ENCODE measurements around the gene PDE10A. TPM values are rescaled to one million over a fixed set of nuclear protein-coding genes. Genes with fewer than 3 reads are reported as not detected.

PDE10A gene
- total and polyA plus RNA-seq, 4 experiments from 2014 or later: not detected

- ChIA-PET POLR2A (ENCODE audit: partially characterized antibody) (no interaction called here), CTCF (ENCODE audit: partially characterized antibody) (no interaction called here)
- Mint-ChIP-seq H3K4me3 (no peak overlapping the region), H3K9me3 (peaks cover 0 to 4% (median 0%) of the 10 kb centered on the region in 8 donors), H3K27me3 (no peaks in the 10 kb centered on the region), H3K4me1 (no peaks in the 10 kb centered on the region), H3K36me3 (no peaks in the 10 kb centered on the region), H3K27ac (no peak overlapping the region)
- no peaks in the 10 kb centered on the region for H3K36me3 ChIP-seq (ENCODE audit: insufficient read depth, low read length)
- DNase-seq: no peak
- intact Hi-C loops (cut with micrococcal nuclease): no loop called here
- no peaks in the 10 kb centered on the region for H3K9me3 ChIP-seq (ENCODE audit: control insufficient read depth in 1 of 2, low read length in 2 of 2)
- H3K27me3 ChIP-seq (ENCODE audit: insufficient read depth, low read length): no peaks in the 10 kb centered on the region
- H3K27ac ChIP-seq (ENCODE audit: low read depth, low read length): no peak overlapping the region
- H3K4me1 ChIP-seq (ENCODE audit: insufficient read depth, low read length): no peaks in the 10 kb centered on the region
- H3K4me3 ChIP-seq (ENCODE audit: low read length in 2 of 2): no peak overlapping the region
Measured at GRCh38 chr6:165451838-165452237, 211.2 kb downstream of the PDE10A start.

GRCh38 chr6:165448210-165448609, 214.8 kb downstream of the PDE10A start:
- Mint-ChIP-seq H3K27me3 (no peaks in the 10 kb centered on the region), H3K36me3 (no peaks in the 10 kb centered on the region), H3K27ac (no peak overlapping the region), H3K4me1 (no peaks in the 10 kb centered on the region), H3K4me3 (no peak overlapping the region), H3K9me3 (peaks cover 0 to 5% (median 3%) of the 10 kb centered on the region in 8 donors)
- no peaks in the 10 kb centered on the region for H3K27me3 ChIP-seq (ENCODE audit: insufficient read depth, low read length)
- ChIA-PET POLR2A (ENCODE audit: partially characterized antibody) (no interaction called here), CTCF (ENCODE audit: partially characterized antibody) (no interaction called here)
- intact Hi-C loops (cut with micrococcal nuclease): no loop called here
- H3K36me3 ChIP-seq (ENCODE audit: insufficient read depth, low read length): no peaks in the 10 kb centered on the region
- H3K9me3 ChIP-seq (ENCODE audit: control insufficient read depth in 1 of 2, low read length in 2 of 2): no peaks in the 10 kb centered on the region
- no peak overlapping the region for H3K27ac ChIP-seq (ENCODE audit: low read depth, low read length)
- no peaks in the 10 kb centered on the region for H3K4me1 ChIP-seq (ENCODE audit: insufficient read depth, low read length)
- no peak for DNase-seq
- no peak overlapping the region for H3K4me3 ChIP-seq (ENCODE audit: low read length in 2 of 2)

- no peaks in the 10 kb centered on the region for H3K27me3 ChIP-seq (ENCODE audit: insufficient read depth, low read length)
- H3K4me3 ChIP-seq (ENCODE audit: low read length in 2 of 2): no peak overlapping the region
- Mint-ChIP-seq H3K27ac (no peak overlapping the region), H3K36me3 (no peaks in the 10 kb centered on the region), H3K4me3 (no peak overlapping the region), H3K4me1 (no peaks in the 10 kb centered on the region), H3K27me3 (no peaks in the 10 kb centered on the region), H3K9me3 (peaks cover 0 to 6% (median 3%) of the 10 kb centered on the region in 8 donors)
- ChIA-PET CTCF (ENCODE audit: partially characterized antibody) (no interaction called here), POLR2A (ENCODE audit: partially characterized antibody) (no interaction called here)
- no peaks in the 10 kb centered on the region for H3K36me3 ChIP-seq (ENCODE audit: insufficient read depth, low read length)
- DNase-seq: no peak
- intact Hi-C loops (cut with micrococcal nuclease): no loop called here
- H3K9me3 ChIP-seq (ENCODE audit: control insufficient read depth in 1 of 2, low read length in 2 of 2): no peaks in the 10 kb centered on the region
- H3K27ac ChIP-seq (ENCODE audit: low read depth, low read length): no peak overlapping the region
- no peaks in the 10 kb centered on the region for H3K4me1 ChIP-seq (ENCODE audit: insufficient read depth, low read length)
Measured at GRCh38 chr6:165447141-165447540, 215.9 kb downstream of the PDE10A start.

- DNase-seq: no peak
- no peaks in the 10 kb centered on the region for H3K4me1 Mint-ChIP-seq
- no peak overlapping the region for H3K27ac Mint-ChIP-seq
- Histone ChIP-seq H3K36me3 (ENCODE audit: insufficient read depth, low read length) (no peaks in the 10 kb centered on the region), H3K4me3 (ENCODE audit: low read length in 2 of 2) (no peak overlapping the region), H3K27me3 (ENCODE audit: insufficient read depth, low read length) (no peaks in the 10 kb centered on the region), H3K27ac (ENCODE audit: low read depth, low read length) (no peak overlapping the region), H3K9me3 (ENCODE audit: control insufficient read depth in 1 of 2, low read length in 2 of 2) (no peaks in the 10 kb centered on the region), H3K4me1 (ENCODE audit: insufficient read depth, low read length) (no peaks in the 10 kb centered on the region)
- intact Hi-C loops (cut with micrococcal nuclease): no loop called here
- H3K4me3 Mint-ChIP-seq: no peak overlapping the region
- H3K27me3 Mint-ChIP-seq: no peaks in the 10 kb centered on the region
- no peaks in the 10 kb centered on the region for H3K36me3 Mint-ChIP-seq
- ChIA-PET CTCF (ENCODE audit: partially characterized antibody) (no interaction called here), POLR2A (ENCODE audit: partially characterized antibody) (no interaction called here)
- peaks cover 0 to 6% (median 2%) of the 10 kb centered on the region in 8 donors for H3K9me3 Mint-ChIP-seq
Measured at GRCh38 chr6:165446331-165446730, 216.7 kb downstream of the PDE10A start.

- H3K36me3 ChIP-seq (ENCODE audit: insufficient read depth, low read length): no peaks in the 10 kb centered on the region
- POLR2A ChIA-PET (ENCODE audit: partially characterized antibody): no interaction called here
- Mint-ChIP-seq H3K4me3 (no peak overlapping the region), H3K4me1 (no peaks in the 10 kb centered on the region), H3K36me3 (no peaks in the 10 kb centered on the region), H3K9me3 (peaks cover 0 to 6% (median under 1%) of the 10 kb centered on the region in 8 donors), H3K27me3 (no peaks in the 10 kb centered on the region), H3K27ac (no peak overlapping the region)
- no peak overlapping the region for H3K27ac ChIP-seq (ENCODE audit: low read depth, low read length)
- no peaks in the 10 kb centered on the region for H3K27me3 ChIP-seq (ENCODE audit: insufficient read depth, low read length)
- no peaks in the 10 kb centered on the region for H3K4me1 ChIP-seq (ENCODE audit: insufficient read depth, low read length)
- no peaks in the 10 kb centered on the region for H3K9me3 ChIP-seq (ENCODE audit: control insufficient read depth in 1 of 2, low read length in 2 of 2)
- H3K4me3 ChIP-seq (ENCODE audit: low read length in 2 of 2): no peak overlapping the region
- CTCF ChIA-PET (ENCODE audit: partially characterized antibody): no interaction called here
- intact Hi-C loops (cut with micrococcal nuclease): no loop called here
- DNase-seq: no peak
Measured at GRCh38 chr6:165443462-165443861, 219.6 kb downstream of the PDE10A start.

- Mint-ChIP-seq H3K27ac (no peak overlapping the region), H3K4me1 (no peaks in the 10 kb centered on the region), H3K4me3 (no peak overlapping the region), H3K27me3 (no peaks in the 10 kb centered on the region), H3K36me3 (no peaks in the 10 kb centered on the region), H3K9me3 (peaks cover 0 to 6% (median under 1%) of the 10 kb centered on the region in 8 donors)
- no peak overlapping the region for H3K4me3 ChIP-seq (ENCODE audit: low read length in 2 of 2)
- H3K27ac ChIP-seq (ENCODE audit: low read depth, low read length): no peak overlapping the region
- H3K9me3 ChIP-seq (ENCODE audit: control insufficient read depth in 1 of 2, low read length in 2 of 2): no peaks in the 10 kb centered on the region
- ChIA-PET POLR2A (ENCODE audit: partially characterized antibody) (no interaction called here), CTCF (ENCODE audit: partially characterized antibody) (no interaction called here)
- H3K27me3 ChIP-seq (ENCODE audit: insufficient read depth, low read length): no peaks in the 10 kb centered on the region
- no peaks in the 10 kb centered on the region for H3K4me1 ChIP-seq (ENCODE audit: insufficient read depth, low read length)
- intact Hi-C loops (cut with micrococcal nuclease): no loop called here
- no peak for DNase-seq
- no peaks in the 10 kb centered on the region for H3K36me3 ChIP-seq (ENCODE audit: insufficient read depth, low read length)
Measured at GRCh38 chr6:165441181-165441580, 221.9 kb downstream of the PDE10A start.

- no peaks in the 10 kb centered on the region for H3K36me3 ChIP-seq (ENCODE audit: insufficient read depth, low read length)
- H3K9me3 Mint-ChIP-seq: peaks cover 0 to 6% (median under 1%) of the 10 kb centered on the region in 8 donors
- no peak overlapping the region for H3K4me3 Mint-ChIP-seq
- H3K27me3 Mint-ChIP-seq: no peaks in the 10 kb centered on the region
- DNase-seq: no peak
- intact Hi-C loops (cut with micrococcal nuclease): no loop called here
- no peaks in the 10 kb centered on the region for H3K9me3 ChIP-seq (ENCODE audit: control insufficient read depth in 1 of 2, low read length in 2 of 2)
- H3K27ac Mint-ChIP-seq: no peak overlapping the region
- ChIA-PET POLR2A (ENCODE audit: partially characterized antibody) (no interaction called here), CTCF (ENCODE audit: partially characterized antibody) (interaction anchor here (1.3 kb wide), 1 partner anchor 17 kb away, joined by 4 read pairs; no protein-coding TSS in a partner anchor)
- H3K36me3 Mint-ChIP-seq: no peaks in the 10 kb centered on the region
- no peaks in the 10 kb centered on the region for H3K4me1 Mint-ChIP-seq
- no peak overlapping the region for H3K4me3 ChIP-seq (ENCODE audit: low read length in 2 of 2)
- H3K27ac ChIP-seq (ENCODE audit: low read depth, low read length): no peak overlapping the region
- H3K27me3 ChIP-seq (ENCODE audit: insufficient read depth, low read length): no peaks in the 10 kb centered on the region
- H3K4me1 ChIP-seq (ENCODE audit: insufficient read depth, low read length): no peaks in the 10 kb centered on the region
Measured at GRCh38 chr6:165439928-165440554, 223.0 kb downstream of the PDE10A start.

- no peak overlapping the region for H3K4me3 Mint-ChIP-seq
- H3K27me3 ChIP-seq (ENCODE audit: insufficient read depth, low read length): no peaks in the 10 kb centered on the region
- H3K4me1 Mint-ChIP-seq: no peaks in the 10 kb centered on the region
- H3K27ac Mint-ChIP-seq: no peak overlapping the region
- H3K9me3 Mint-ChIP-seq: peaks cover 0 to 6% (median 0%) of the 10 kb centered on the region in 8 donors
- no peak for DNase-seq
- CTCF ChIA-PET (ENCODE audit: partially characterized antibody): no interaction called here
- H3K36me3 ChIP-seq (ENCODE audit: insufficient read depth, low read length): no peaks in the 10 kb centered on the region
- no peaks in the 10 kb centered on the region for H3K36me3 Mint-ChIP-seq
- no peaks in the 10 kb centered on the region for H3K4me1 ChIP-seq (ENCODE audit: insufficient read depth, low read length)
- no peaks in the 10 kb centered on the region for H3K9me3 ChIP-seq (ENCODE audit: control insufficient read depth in 1 of 2, low read length in 2 of 2)
- POLR2A ChIA-PET (ENCODE audit: partially characterized antibody): no interaction called here
- H3K27me3 Mint-ChIP-seq: no peaks in the 10 kb centered on the region
- H3K27ac ChIP-seq (ENCODE audit: low read depth, low read length): no peak overlapping the region
- intact Hi-C loops (cut with micrococcal nuclease): no loop called here
- no peak overlapping the region for H3K4me3 ChIP-seq (ENCODE audit: low read length in 2 of 2)
Measured at GRCh38 chr6:165426892-165427291, 236.1 kb downstream of the PDE10A start.
